Panc1 (cell line): ENCODE data around the gene MBOAT1. TPM values are rescaled to one million over a fixed set of nuclear protein-coding genes. Genes with fewer than 3 reads are reported as not detected.

Experiments
- ATAC-seq: fragments of 200-7000 bp; cut with Tn5 transposase; 2 replicates; pipeline ENCODE4 v1.9.1; 2020; ENCODE audit warnings: mild to moderate bottlenecking, moderate library complexity
- BruUV-seq: library from RNA; stranded (reverse); fragments of 400-500 nt; replicated peaks from 2 replicates; lab custom pipeline; 2021; lab: Mats Ljungman, UMichigan
- CTCF ChIA-PET: fragments of 300-600 bp; sonication (Branson Sonifier 250); formaldehyde crosslinking; loops from one replicate; lab custom pipeline; 2022; ENCODE audit warnings: antibody characterized with exemption; lab: Charles Lee
- POLR2A ChIA-PET: fragments of 300-600 bp; sonication (Branson Sonifier 250); formaldehyde crosslinking; loops from one replicate; lab custom pipeline; 2022; ENCODE audit warnings: antibody characterized with exemption; lab: Charles Lee
- DNase-seq: peaks from one replicate; pipeline ENCODE4 v3.0.0-alpha.2; 2010; ENCODE audit warnings: low read depth, low spot score
- H3K27ac ChIP-seq: 2 replicates; pipeline ENCODE4 v1.5.1; 2011; ENCODE audit warnings: mild to moderate bottlenecking, low read length, inconsistent platforms
- H3K27me3 ChIP-seq: fragments of 200-500 bp; sonication (Bioruptor generic); 2 replicates; pipeline ENCODE4 v1.6.0; 2014; ENCODE audit warnings: low read length, inconsistent platforms; ENCODE audit not compliant: control insufficient read depth, insufficient read depth
- H3K36me3 ChIP-seq: fragments of 200-500 bp; sonication (Bioruptor generic); 2 replicates; pipeline ENCODE4 v1.5.1; 2014; ENCODE audit warnings: inconsistent platforms, mild to moderate bottlenecking, low read length, moderate library complexity; ENCODE audit not compliant: control insufficient read depth, insufficient read depth
- H3K4me1 ChIP-seq: 2 replicates; pipeline ENCODE4 v1.5.1; 2011; ENCODE audit warnings: inconsistent platforms, mild to moderate bottlenecking, low read length, moderate library complexity; ENCODE audit not compliant: control insufficient read depth, insufficient read depth
- H3K4me3 ChIP-seq, 2 experiments: 2 replicates each; pipeline ENCODE4 v1.5.1; 2011 to 2012; ENCODE audit warnings: low read depth in 2 of 2, low read length in 2 of 2, mild to moderate bottlenecking in 2 of 2, inconsistent platforms in 1 of 2, moderate library complexity in 1 of 2
- H3K9me3 ChIP-seq: fragments of 200-500 bp; sonication (Bioruptor generic); 2 replicates; pipeline ENCODE4 v1.5.1; 2014; ENCODE audit warnings: low read depth, mild to moderate bottlenecking, inconsistent platforms, low read length, moderate library complexity; ENCODE audit not compliant: control insufficient read depth, insufficient read depth
- POLR2AphosphoS5 ChIP-seq: IDR thresholded peaks from 2 replicates; pipeline ENCODE4 v1.6.1; 2012; ENCODE audit warnings: mild to moderate bottlenecking, low read depth, low read length, moderate library complexity
- SIN3A ChIP-seq: IDR thresholded peaks from 2 replicates; pipeline ENCODE4 v1.6.1; 2012; ENCODE audit warnings: low read depth, mild to moderate bottlenecking, low read length, moderate library complexity, borderline replicate concordance; ENCODE audit not compliant: insufficient read depth
- TCF7L2 ChIP-seq: IDR thresholded peaks from 2 replicates; pipeline ENCODE4 v1.6.1; 2011; ENCODE audit warnings: mild to moderate bottlenecking, low read depth, low read length, inconsistent platforms
- in situ Hi-C: cut with HindIII; loops from 2 replicates; pipeline ENCODE4 v1.10.0; 2016; ENCODE audit warnings: low sequenced_read_pairs, low pct_unique_long_range_greater_than_20kb
- intact Hi-C: fragments of 100-400 bp; cut with micrococcal nuclease; formaldehyde crosslinking; loops from one replicate; pipeline ENCODE4 v1.10.0; 2022; ENCODE audit not compliant: unreplicated experiment
- total RNA-seq: library from RNA; stranded (reverse); gene quantifications from one replicate; pipeline ENCODE4 v1.2.1, GENCODE V29; 2021; ENCODE audit not compliant: unreplicated experiment
- TF ChIP-seq, protein P1 (sequence below), 2 experiments: IDR thresholded peaks; 2 replicates each; pipeline ENCODE4 v1.6.1; 2011 to 2012; ENCODE audit warnings: low read depth in 2 of 2, control low read depth in 1 of 2, low read length in 1 of 2, mild to moderate bottlenecking in 1 of 2, moderate library complexity in 1 of 2; ENCODE audit not compliant: insufficient read depth in 1 of 2
- TF ChIP-seq, protein P2 (sequence below): fragments of 450-650 bp; IDR thresholded peaks from 2 replicates; pipeline ENCODE4 v1.5.1; 2017; ENCODE audit warnings: mild to moderate bottlenecking

The MBOAT1 gene
- total RNA-seq, 1 experiment from 2014 or later, result 15.1 TPM

DNA sequence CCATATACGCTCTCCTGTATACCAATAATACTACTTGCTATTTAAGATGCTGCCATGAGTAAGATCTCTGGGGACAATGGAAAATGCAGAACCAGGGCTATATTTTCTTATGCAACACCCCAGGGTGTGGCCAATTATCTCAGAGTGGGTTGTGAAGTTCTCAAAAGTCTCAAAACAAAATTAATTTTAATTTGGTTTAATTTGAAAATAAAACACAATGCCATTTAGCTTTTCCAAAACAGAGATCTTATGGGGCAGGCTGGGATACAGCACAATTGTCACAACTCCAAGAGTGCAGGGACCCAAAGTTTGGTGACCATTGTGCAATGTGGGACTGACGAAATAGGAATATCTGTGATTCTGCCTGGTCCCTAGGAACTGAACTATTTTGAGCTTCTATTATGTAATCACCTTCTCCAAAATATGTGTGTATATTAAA, 43.1 kb downstream of the MBOAT1 start:
- BruUV-seq, result no TSS peak
- CTCF ChIA-PET, result no interaction called here
- POLR2A ChIA-PET, result interaction anchor here (0.6 kb wide), 1 partner anchor 39 kb away, joined by 3 read pairs; no protein-coding TSS in a partner anchor
- ATAC-seq (no peak), DNase-seq (no peak)
- H3K27ac ChIP-seq, result no peak overlapping the region
- no peaks in the 10 kb centered on the region for H3K27me3 ChIP-seq
- in situ Hi-C loops (no loop called here), intact Hi-C loops (no loop called here)
- no peaks in the 10 kb centered on the region for H3K9me3 ChIP-seq
- no peaks in the 10 kb centered on the region for H3K4me1 ChIP-seq
- no peak for TF ChIP-seq TCF7L2
- TF ChIP-seq SIN3A, result no peak
- no peak for TF ChIP-seq POLR2AphosphoS5
- TF ChIP-seq, protein P1, sequence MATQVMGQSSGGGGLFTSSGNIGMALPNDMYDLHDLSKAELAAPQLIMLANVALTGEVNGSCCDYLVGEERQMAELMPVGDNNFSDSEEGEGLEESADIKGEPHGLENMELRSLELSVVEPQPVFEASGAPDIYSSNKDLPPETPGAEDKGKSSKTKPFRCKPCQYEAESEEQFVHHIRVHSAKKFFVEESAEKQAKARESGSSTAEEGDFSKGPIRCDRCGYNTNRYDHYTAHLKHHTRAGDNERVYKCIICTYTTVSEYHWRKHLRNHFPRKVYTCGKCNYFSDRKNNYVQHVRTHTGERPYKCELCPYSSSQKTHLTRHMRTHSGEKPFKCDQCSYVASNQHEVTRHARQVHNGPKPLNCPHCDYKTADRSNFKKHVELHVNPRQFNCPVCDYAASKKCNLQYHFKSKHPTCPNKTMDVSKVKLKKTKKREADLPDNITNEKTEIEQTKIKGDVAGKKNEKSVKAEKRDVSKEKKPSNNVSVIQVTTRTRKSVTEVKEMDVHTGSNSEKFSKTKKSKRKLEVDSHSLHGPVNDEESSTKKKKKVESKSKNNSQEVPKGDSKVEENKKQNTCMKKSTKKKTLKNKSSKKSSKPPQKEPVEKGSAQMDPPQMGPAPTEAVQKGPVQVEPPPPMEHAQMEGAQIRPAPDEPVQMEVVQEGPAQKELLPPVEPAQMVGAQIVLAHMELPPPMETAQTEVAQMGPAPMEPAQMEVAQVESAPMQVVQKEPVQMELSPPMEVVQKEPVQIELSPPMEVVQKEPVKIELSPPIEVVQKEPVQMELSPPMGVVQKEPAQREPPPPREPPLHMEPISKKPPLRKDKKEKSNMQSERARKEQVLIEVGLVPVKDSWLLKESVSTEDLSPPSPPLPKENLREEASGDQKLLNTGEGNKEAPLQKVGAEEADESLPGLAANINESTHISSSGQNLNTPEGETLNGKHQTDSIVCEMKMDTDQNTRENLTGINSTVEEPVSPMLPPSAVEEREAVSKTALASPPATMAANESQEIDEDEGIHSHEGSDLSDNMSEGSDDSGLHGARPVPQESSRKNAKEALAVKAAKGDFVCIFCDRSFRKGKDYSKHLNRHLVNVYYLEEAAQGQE (IDR thresholded peaks at IDR 0.05; ENCODE audit: insufficient read depth in 1 of 2, low read depth in 2 of 2, low read length in 1 of 2), result no peak
- TF ChIP-seq, protein P2, sequence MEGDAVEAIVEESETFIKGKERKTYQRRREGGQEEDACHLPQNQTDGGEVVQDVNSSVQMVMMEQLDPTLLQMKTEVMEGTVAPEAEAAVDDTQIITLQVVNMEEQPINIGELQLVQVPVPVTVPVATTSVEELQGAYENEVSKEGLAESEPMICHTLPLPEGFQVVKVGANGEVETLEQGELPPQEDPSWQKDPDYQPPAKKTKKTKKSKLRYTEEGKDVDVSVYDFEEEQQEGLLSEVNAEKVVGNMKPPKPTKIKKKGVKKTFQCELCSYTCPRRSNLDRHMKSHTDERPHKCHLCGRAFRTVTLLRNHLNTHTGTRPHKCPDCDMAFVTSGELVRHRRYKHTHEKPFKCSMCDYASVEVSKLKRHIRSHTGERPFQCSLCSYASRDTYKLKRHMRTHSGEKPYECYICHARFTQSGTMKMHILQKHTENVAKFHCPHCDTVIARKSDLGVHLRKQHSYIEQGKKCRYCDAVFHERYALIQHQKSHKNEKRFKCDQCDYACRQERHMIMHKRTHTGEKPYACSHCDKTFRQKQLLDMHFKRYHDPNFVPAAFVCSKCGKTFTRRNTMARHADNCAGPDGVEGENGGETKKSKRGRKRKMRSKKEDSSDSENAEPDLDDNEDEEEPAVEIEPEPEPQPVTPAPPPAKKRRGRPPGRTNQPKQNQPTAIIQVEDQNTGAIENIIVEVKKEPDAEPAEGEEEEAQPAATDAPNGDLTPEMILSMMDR, result no peak
- H3K4me3 ChIP-seq, result no peak overlapping the region
- no peaks in the 10 kb centered on the region for H3K36me3 ChIP-seq

DNA sequence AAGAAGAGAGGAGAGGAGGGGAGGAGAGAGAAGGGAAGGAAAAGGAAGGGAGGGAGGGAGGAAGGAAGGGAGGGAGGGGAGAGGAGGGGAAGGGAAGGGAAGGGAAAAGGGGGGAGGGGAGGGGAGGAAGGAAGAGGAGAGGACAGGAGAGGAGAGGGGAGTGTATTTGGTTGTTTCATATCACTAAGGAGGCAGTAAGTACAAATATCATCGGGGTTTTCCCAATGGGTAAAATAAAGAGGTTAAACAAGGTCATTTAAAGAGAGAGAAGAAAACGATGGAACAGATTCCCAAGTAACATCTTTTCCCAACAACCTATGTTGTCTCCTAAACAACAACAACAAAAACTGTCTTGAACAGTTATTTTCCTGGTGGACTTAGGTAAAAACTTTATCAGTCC, 43.6 kb downstream of the MBOAT1 start:
- in situ Hi-C loops, result no loop called here
- ATAC-seq, result no peak
- ChIA-PET CTCF (no interaction called here), POLR2A (no interaction called here)
- no peaks in the 10 kb centered on the region for H3K27me3 ChIP-seq
- H3K36me3 ChIP-seq, result no peaks in the 10 kb centered on the region
- no peaks in the 10 kb centered on the region for H3K9me3 ChIP-seq
- TF ChIP-seq, protein P2, result no peak
- no peak for TF ChIP-seq POLR2AphosphoS5
- no peak for TF ChIP-seq SIN3A
- TF ChIP-seq TCF7L2, result no peak
- TF ChIP-seq, protein P1 (IDR thresholded peaks at IDR 0.05; ENCODE audit: insufficient read depth in 1 of 2, low read depth in 2 of 2, low read length in 1 of 2), result no peak
- DNase-seq, result no peak
- H3K27ac ChIP-seq, result no peak overlapping the region
- H3K4me1 ChIP-seq, result no peaks in the 10 kb centered on the region
- H3K4me3 ChIP-seq, result no peak overlapping the region
- no TSS peak for BruUV-seq
- intact Hi-C loops, result no loop called here
